NCI-H1092 treated with DMSO at 0.1 percent for 48 hours (cell line): ENCODE measurements around the gene GPR89B.
"Not testable (repeated sequence)": the region's sequence is repeated elsewhere in the genome, so short reads cannot be mapped to it uniquely, and the experiment has no call there.

Experiments
- DNase-seq: peaks from one replicate; lab custom pipeline; 2025; lab: John Stamatoyannopoulos, UW

GPR89B gene

DNA sequence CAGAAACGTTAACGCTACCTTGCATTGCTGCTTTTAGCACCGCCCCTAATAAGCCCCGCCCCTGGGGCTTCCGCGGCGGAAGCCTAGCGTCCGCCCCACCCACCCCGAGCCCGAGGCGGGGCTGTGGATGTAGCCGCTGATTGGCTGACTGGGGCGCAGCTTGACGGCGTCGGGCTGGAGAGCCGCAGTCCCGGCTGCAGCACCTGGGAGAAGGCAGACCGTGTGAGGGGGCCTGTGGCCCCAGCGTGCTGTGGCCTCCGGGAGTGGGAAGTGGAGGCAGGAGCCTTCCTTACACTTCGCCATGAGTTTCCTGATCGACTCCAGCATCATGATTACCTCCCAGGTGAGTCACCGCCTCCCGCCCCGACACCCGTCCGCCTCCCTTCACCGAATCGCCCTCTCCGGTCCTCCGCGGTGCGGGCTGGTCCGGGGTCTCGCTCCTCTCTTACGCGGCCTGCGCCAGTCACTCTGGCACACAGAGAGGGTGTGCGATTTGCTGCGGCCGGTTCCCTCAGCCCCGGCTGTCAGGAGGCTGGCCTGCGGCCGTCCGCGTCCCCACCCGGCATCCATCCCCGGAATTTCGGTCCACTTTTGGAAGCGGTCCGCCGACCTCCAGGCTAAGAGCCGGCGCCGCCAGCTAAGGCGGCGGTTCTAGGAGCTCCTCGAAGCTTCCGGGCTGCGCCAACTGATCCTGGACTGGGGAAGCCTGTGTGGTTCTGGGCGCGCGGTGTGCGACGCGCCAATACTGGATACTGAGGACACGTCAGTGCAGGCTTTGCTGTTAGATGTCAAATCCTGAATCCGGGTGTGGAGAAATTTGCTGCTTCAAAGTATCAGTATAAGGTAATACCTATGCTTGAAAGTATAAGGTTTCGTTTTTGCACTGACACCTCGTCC lies at the start of gene GPR89B:
Gene GPR89B (plus strand): TSS at position 185 of the 897 bp plus-strand sequence. CDS start 117 bp downstream, at position 302.
- DNase-seq: peak; percentile 81

- DNase-seq: no peak
Measured at GRCh38 chr1:147879911-147880310, 48.3 kb upstream of the GPR89B start.

- DNase-seq: no peak
Measured at GRCh38 chr1:147882535-147882934, 45.7 kb upstream of the GPR89B start.

DNA sequence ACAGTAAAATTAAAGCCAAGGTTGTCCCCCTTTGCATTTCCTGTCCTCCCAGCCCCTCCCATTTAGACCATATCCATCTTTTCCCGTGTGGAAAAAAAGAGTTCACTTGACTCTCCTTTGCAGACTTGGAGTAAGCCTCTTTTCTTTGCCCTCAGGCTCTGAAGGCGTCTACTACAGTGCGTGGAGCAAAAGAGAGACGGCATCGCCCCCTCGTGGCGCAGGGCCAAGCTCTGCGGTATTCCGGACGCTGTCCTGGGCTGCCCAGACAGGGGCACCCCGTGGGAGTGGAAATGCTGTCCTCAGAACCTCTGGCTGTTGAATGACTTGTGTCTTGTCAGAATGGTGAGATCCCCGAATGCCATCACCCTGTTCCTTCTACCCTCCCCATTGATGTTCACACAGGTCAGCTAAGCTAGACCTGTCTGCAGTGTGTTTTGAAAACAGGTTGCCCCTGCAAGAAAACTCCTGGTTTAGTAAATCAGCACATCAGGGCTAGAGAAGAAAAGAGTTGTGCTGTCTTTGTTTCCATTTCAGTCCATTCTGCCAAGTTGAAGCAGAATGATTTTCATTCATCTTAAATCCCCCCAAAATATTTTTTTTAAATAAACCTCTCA lies 37.9 kb upstream of the GPR89B start:
- DNase-seq: peak; percentile 35

- DNase-seq: no peak
Measured at GRCh38 chr1:147891088-147891487, 37.1 kb upstream of the GPR89B start.

- DNase-seq: no peak
Measured at GRCh38 chr1:147892216-147892615, 36.0 kb upstream of the GPR89B start.

GRCh38 chr1:147892731-147893214 lies 35.4 kb upstream of the GPR89B start:
- peak; percentile 46 for DNase-seq

GRCh38 chr1:147895123-147895522 lies 33.1 kb upstream of the GPR89B start:
- no peak for DNase-seq

GRCh38 chr1:147897029-147897752 lies 31.0 kb upstream of the GPR89B start:
- DNase-seq: no peak

- DNase-seq: no peak
Measured at GRCh38 chr1:147897789-147898188, 30.4 kb upstream of the GPR89B start.

DNA sequence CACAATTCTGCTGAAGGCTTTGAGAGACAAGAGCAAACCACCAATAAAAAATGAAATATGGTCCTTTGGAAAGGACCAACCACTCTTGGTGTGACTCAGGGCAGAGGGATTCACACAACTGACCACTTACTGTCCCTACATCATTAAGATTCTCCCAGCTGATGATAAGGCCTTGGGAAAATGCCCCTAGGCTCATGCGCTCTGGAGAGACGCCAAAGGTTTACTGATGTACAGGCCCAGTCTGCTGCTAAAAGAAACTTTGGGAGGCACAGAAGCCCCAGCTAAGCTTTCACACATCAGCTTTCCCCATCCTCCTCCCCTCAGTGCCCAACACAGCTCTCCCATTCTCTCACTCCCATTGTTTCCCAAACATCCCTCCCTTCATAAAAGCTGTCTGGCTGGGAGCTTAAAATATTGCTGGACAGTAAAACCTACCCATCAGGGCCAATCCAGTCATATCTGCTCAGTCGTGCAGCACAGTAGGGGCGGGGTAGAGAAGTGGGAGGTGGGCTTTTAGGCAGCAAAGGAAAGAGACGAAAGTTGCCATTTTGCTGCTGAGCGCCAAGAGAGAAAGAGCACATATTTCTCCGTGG lies 25.9 kb upstream of the GPR89B start, which contains the start of gene GJA8:
Gene GJA8 (plus strand): TSS at position 543 of the 593 bp plus-strand sequence. CDS start 5,161 bp downstream, outside the sequence.
- no peak for DNase-seq

GRCh38 chr1:147904726-147905125 lies 23.5 kb upstream of the GPR89B start:
- DNase-seq: no peak

GRCh38 chr1:147907786-147908509 lies 20.3 kb upstream of the GPR89B start:
- DNase-seq: no peak

- no peak for DNase-seq
Measured at GRCh38 chr1:147912553-147912952, 15.7 kb upstream of the GPR89B start.

DNA sequence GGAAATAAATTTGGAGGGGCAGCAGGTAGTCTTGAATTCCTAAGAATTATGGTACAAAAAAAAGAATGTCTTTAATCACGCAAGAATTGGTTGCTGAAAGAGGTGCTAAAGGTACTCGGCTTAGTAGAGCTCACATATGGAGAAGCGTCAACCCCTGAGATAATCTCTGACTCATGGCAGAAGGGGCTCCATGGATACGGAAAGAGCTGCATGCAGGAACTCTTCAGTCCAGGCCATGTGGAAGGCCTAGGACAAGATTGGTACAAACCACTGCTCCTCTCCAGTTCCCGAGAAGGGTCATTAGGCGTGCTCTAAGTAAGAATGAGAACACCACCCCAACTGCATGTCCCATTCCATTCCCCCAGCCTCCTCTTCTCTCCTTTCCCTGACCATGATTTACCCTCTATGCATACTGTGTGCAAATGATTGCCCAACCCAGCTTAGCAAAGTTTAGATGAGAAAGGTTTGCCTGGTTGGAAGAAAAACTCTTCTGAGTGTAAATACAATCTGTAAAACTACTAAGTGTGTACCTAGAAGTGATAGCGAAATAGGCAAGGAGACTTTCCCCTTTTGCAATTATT lies 14.8 kb upstream of the GPR89B start:
- DNase-seq: no peak

DNA sequence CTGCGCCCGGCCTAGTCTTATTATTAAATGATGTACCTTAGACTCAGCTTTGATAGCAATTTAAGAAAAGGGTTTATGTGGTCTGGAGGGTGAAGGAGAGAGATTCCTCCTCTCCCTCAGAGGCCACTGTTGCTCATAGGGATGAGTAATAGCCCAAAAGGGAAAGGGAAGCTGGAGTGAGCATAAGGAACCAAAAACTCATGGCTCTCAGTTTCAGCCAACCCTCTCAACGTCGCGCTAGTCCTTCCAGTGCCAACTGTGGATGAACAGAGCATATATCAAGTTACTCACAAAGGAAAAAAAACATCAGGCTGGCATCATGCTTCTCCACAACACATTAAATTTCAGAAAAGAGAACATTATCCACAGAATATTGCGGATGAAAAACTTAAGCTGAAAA lies 8.3 kb upstream of the GPR89B start:
- no peak for DNase-seq

GRCh38 chr1:147924813-147925212 lies 3.4 kb upstream of the GPR89B start:
- DNase-seq: no peak

- not testable (repeated sequence) for DNase-seq
Measured at GRCh38 chr1:147927215-147927614, 1.0 kb upstream of the GPR89B start.

DNA sequence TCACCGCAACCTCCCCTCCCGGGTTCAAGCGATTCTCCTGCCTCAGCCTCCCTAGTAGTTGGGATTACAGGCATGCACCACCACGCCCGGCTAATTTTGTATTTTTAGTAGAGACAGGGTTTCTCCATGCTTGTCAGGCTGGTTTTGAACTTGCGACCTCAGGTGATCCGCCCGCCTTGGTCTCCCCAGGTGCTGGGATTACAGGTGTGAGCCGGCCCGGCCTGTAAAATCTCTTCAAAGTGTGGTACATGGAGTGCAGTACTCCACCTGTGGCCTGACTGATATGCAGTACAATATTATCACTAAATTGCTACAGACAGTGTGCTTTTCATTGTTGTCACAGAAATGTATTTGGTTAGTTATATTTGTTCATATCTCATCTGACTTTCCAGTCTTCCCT lies 531 bp upstream of the GPR89B start:
- DNase-seq: not testable (repeated sequence)

GRCh38 chr1:147931137-147931536 lies 2.9 kb downstream of the GPR89B start:
- not testable (repeated sequence) for DNase-seq

GRCh38 chr1:147935296-147935695 lies 7.1 kb downstream of the GPR89B start:
- DNase-seq: not testable (repeated sequence)
